Measurements from ENCODE around the gene TCF7L1.

- no peak for TF ChIP-seq POLR2AphosphoS5 (IDR thresholded peaks at IDR 0.05)
- TF ChIP-seq EP300 (IDR thresholded peaks at IDR 0.05; ENCODE audit: low read depth), result no peak
Observed at GRCh38 chr2:85287721-85288120, 154.5 kb downstream of the TCF7L1 start.
